ENCODE data around the gene USH1C. TPM values are rescaled to one million over a fixed set of nuclear protein-coding genes. Genes with fewer than 3 reads are reported as not detected.

USH1C gene
- total RNA-seq, 1 donor from 2014 or later, result 1.1 TPM

- no peak for TF ChIP-seq CTCF (conservative IDR thresholded peaks at IDR 0.05; ENCODE audit: low read depth, low read length)
- no peak overlapping the region for H3K4me3 ChIP-seq (ENCODE audit: low read depth, low read length)
- DNase-seq (ENCODE audit: low read depth), result no peak
These were observed 12.8 kb upstream of the USH1C start for GRCh38 chr11:17556999-17557398.

- H3K4me3 ChIP-seq (ENCODE audit: low read depth, low read length), result no peak overlapping the region
- no peak for TF ChIP-seq CTCF (conservative IDR thresholded peaks at IDR 0.05; ENCODE audit: low read depth, low read length)
- no peak for DNase-seq (ENCODE audit: low read depth)
These were observed 10.3 kb upstream of the USH1C start for GRCh38 chr11:17554487-17554886.

- no peak overlapping the region for H3K4me3 ChIP-seq (ENCODE audit: low read depth, low read length)
- no peak for TF ChIP-seq CTCF (conservative IDR thresholded peaks at IDR 0.05; ENCODE audit: low read depth, low read length)
- DNase-seq (ENCODE audit: low read depth), result no peak
These were observed 9.0 kb upstream of the USH1C start for GRCh38 chr11:17553249-17553546.

- TF ChIP-seq CTCF (conservative IDR thresholded peaks at IDR 0.05; ENCODE audit: low read depth, low read length), result no peak
- no peak overlapping the region for H3K4me3 ChIP-seq (ENCODE audit: low read depth, low read length)
- DNase-seq (ENCODE audit: low read depth), result no peak
These were observed 8.4 kb upstream of the USH1C start for GRCh38 chr11:17552392-17553248.

GRCh38 chr11:17552041-17552355 is 7.8 kb upstream of the USH1C start:
- no peak for DNase-seq (ENCODE audit: low read depth)
- no peak for TF ChIP-seq CTCF (conservative IDR thresholded peaks at IDR 0.05; ENCODE audit: low read depth, low read length)
- no peak overlapping the region for H3K4me3 ChIP-seq (ENCODE audit: low read depth, low read length)

- no peak overlapping the region for H3K4me3 ChIP-seq (ENCODE audit: low read depth, low read length)
- DNase-seq (ENCODE audit: low read depth), result no peak
- TF ChIP-seq CTCF (conservative IDR thresholded peaks at IDR 0.05; ENCODE audit: low read depth, low read length), result no peak
These were observed 7.3 kb upstream of the USH1C start for GRCh38 chr11:17551347-17552040.
